Activated CD8-positive, alpha-beta memory T cell treated with anti-CD3 and anti-CD28 coated beads, Interleukin-2, amount 10 ng/mL, durations not matched to agents 7 days and 5 days (primary cell): ENCODE results near the gene SPHK2. TPM values are rescaled to one million over a fixed set of nuclear protein-coding genes. Genes with fewer than 3 reads are reported as not detected.

ENCODE experiments used
- ATAC-seq: fragments of 150-1000 bp; cut with Tn5 transposase; one replicate; pipeline ENCODE4 v1.10.0; 2021; ENCODE audit warnings: moderate library complexity
- CTCF ChIA-PET: fragments of 350-600 bp; sonication (Branson Sonifier 250); formaldehyde crosslinking; loops from one replicate; lab custom pipeline; 2021; ENCODE audit warnings: antibody characterized with exemption; lab: Charles Lee
- DNase-seq: peaks from one replicate; pipeline ENCODE4 v3.0.0-alpha.2; 2020
- H3K27ac Mint-ChIP-seq: one replicate; pipeline ENCODE4 v1.8.0; 2021; ENCODE audit warnings: mild to moderate bottlenecking, mixed read lengths
- H3K27me3 Mint-ChIP-seq: one replicate; pipeline ENCODE4 v1.8.0; 2021; ENCODE audit warnings: mixed read lengths
- H3K36me3 Mint-ChIP-seq: one replicate; pipeline ENCODE4 v1.8.0; 2021; ENCODE audit warnings: mild to moderate bottlenecking, mixed read lengths
- H3K4me1 Mint-ChIP-seq: one replicate; pipeline ENCODE4 v1.8.0; 2021; ENCODE audit warnings: mixed read lengths
- H3K4me3 Mint-ChIP-seq: one replicate; pipeline ENCODE4 v1.8.0; 2021; ENCODE audit warnings: mild to moderate bottlenecking, moderate library complexity, mixed read lengths
- H3K9me3 Mint-ChIP-seq: one replicate; pipeline ENCODE4 v1.8.0; 2022; ENCODE audit warnings: low read depth, mixed read lengths
- total RNA-seq, 2 experiments: library from RNA; stranded (reverse); gene quantifications; one replicate each; pipeline ENCODE4 v1.2.3, GENCODE V29; 2021

The SPHK2 gene
- total RNA-seq, 2 experiments from 2014 or later, result 37.3 to 43.4 TPM

DNA sequence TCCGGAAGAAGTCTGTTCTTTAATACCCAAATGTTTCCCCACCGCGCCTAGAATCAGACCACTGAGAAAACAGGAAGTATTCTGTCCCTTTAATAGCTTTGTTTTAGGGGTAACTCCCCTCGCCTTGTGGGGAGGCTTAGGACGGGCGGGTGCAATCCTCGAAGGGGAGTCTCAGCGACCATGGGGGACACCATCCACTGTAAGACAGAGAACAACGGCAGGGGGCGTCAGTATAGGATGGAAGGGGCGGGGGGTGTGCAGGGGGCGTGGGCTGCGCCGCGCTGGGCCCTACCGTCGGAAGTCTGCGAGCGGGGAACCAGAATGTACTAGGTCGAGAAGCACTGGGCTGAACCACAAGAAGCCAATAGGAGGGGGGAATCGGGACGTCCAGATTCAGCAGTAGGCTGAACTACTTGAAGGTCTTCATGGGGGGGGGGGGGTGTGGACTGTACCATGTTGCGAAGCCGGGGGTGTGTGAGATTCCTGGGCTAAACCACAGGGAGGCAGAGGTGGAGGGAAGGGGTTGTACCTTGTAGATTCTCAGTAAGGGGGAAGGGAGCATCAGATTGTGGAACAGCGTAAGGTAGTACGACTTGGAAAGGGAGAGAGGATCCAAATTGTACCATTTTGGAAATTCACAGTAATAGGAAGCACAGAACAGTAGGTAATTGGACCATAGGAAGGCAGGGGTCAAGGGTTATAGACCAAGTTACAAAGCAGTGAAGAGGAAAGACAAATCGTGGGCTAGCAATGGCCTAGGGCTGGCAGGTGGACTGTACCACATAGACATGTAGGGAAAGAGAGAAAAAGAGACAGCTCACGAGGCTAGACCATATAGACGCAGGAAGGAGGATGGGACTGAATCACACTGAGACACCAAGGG lies 18.9 kb downstream of the SPHK2 start:
- ATAC-seq, result peak; percentile 31
- Mint-ChIP-seq H3K9me3 (no peaks in the 10 kb centered on the region), H3K27ac (peak overlapping the region; percentile 98), H3K4me3 (peak overlapping the region; percentile 98), H3K4me1 (peaks cover 49% of the 10 kb centered on the region), H3K36me3 (peaks cover 3% of the 10 kb centered on the region), H3K27me3 (peaks cover 5% of the 10 kb centered on the region)
- DNase-seq, result peak; percentile 92
- CTCF ChIA-PET, result no interaction called here

GRCh38 chr19:48638831-48639381 lies 19.6 kb downstream of the SPHK2 start:
- no peak for DNase-seq

DNA sequence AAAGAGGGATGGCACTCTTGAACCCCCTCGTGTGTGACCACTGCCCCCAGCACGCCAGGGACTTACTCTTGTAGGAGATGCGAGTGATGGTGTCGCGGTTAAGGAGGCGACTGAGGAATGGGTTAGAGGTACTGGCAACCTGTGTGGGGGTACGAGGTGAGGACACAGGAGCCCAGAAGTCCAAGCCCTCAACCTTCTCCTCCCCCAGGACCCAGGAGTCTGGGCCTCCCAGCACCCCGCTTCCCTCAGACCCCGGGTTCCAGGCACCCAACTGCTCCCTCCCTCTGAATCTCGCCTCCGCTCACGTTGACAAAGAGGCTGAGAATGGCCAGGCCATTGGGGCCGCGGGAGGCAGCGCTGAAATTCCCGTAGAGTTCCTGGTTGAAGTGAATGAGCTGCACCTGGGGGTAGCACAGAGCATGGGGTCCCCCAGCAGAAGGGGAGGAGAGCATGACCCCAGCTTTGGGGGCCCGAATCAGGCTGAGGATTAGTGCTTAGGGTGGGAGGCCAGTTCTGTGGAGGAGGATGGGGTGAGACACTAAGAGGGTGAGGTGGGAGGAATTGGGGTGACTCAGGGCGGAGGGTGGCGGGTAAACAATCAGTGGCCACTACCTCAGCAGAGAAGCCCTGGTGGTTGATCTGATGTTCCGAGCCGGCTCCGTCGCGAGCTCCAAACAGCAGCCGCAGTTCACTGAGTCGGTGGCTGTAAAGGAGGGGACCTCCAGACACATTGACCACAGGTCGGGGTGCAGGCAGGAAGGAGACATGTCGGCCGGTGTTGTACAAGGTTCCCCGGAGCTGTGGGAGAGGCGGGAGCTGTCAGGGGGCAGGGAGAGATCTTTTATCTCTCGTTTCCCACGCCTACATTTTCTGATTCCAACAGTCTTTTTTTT lies 20.4 kb downstream of the SPHK2 start:
- CTCF ChIA-PET, result interaction anchor here (0.7 kb wide), 1 partner anchor 133 kb away, joined by 3 read pairs; no protein-coding TSS in a partner anchor
- Mint-ChIP-seq H3K9me3 (no peaks in the 10 kb centered on the region), H3K27me3 (peaks cover 5% of the 10 kb centered on the region), H3K4me1 (peaks cover 37% of the 10 kb centered on the region), H3K36me3 (peaks cover 3% of the 10 kb centered on the region), H3K27ac (peak overlapping the region; percentile 98), H3K4me3 (peak overlapping the region; percentile 63)
- DNase-seq (no peak), ATAC-seq (no peak)

More at GRCh38 chr19:48638831-48639381, 19.6 kb downstream of the SPHK2 start:
- peak overlapping the region; percentile 98 for H3K27ac Mint-ChIP-seq
- peaks cover 45% of the 10 kb centered on the region for H3K4me1 Mint-ChIP-seq
- peaks cover 5% of the 10 kb centered on the region for H3K27me3 Mint-ChIP-seq
- ATAC-seq, result no peak
- peak overlapping the region; percentile 98 for H3K4me3 Mint-ChIP-seq
- no peaks in the 10 kb centered on the region for H3K9me3 Mint-ChIP-seq
- peaks cover 3% of the 10 kb centered on the region for H3K36me3 Mint-ChIP-seq
- CTCF ChIA-PET, result no interaction called here

DNA sequence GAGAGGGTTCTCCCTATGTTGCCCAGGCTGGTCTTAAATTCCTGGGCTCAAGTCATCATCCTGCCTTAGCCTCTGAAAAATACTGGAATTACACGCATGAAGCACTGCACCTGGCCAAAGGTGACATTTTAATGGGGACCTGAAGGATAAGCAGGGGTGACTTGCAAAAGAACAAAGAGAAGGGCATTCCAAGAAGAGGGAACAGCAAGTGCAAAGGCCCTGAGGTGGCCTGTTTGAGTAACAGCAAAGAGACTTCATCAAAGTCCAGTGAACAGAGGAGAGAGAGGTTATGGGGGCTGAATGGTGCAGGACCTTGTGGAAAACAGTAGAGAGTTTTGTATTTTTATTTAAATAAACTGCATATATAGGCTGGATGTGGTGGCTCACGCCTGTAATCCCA lies 22.5 kb downstream of the SPHK2 start:
- Mint-ChIP-seq H3K4me1 (peaks cover 41% of the 10 kb centered on the region), H3K4me3 (no peak overlapping the region), H3K27me3 (peaks cover 5% of the 10 kb centered on the region), H3K27ac (no peak overlapping the region), H3K9me3 (no peaks in the 10 kb centered on the region), H3K36me3 (peaks cover 3% of the 10 kb centered on the region)
- no peak for DNase-seq
- CTCF ChIA-PET, result interaction anchor here (0.6 kb wide), 1 partner anchor 71 kb away, joined by 3 read pairs; no protein-coding TSS in a partner anchor
- no peak for ATAC-seq

DNA sequence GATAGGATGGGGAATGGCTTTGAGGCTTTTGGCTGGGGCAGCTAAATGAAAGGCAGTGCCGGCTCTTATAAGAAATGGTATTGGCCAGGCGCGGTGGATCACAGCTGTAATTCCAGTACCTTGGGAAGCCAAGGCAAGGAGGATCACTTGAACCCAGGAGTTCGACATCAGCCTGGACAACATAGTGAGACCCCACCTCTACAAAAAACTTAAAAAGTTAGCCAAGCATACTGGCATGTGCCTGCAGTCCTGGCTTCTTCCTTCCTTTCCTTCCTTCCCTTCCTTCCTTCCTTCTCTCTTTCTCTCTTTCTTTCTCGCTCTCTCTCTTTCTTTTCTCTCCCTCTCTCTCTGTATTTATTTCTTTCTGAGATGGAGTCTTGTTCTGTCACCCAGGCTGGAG lies 23.6 kb downstream of the SPHK2 start:
- Mint-ChIP-seq H3K4me3 (no peak overlapping the region), H3K27me3 (peaks cover 5% of the 10 kb centered on the region), H3K27ac (no peak overlapping the region), H3K9me3 (no peaks in the 10 kb centered on the region), H3K4me1 (peaks cover 39% of the 10 kb centered on the region), H3K36me3 (peaks cover 3% of the 10 kb centered on the region)
- CTCF ChIA-PET, result interaction anchor here (0.9 to 3.9 kb wide), 2 partner anchors 32 to 96 kb away, joined by 3 to 27 read pairs; partner anchors contain the start of gene RASIP1
- ATAC-seq (no peak), DNase-seq (no peak)

DNA sequence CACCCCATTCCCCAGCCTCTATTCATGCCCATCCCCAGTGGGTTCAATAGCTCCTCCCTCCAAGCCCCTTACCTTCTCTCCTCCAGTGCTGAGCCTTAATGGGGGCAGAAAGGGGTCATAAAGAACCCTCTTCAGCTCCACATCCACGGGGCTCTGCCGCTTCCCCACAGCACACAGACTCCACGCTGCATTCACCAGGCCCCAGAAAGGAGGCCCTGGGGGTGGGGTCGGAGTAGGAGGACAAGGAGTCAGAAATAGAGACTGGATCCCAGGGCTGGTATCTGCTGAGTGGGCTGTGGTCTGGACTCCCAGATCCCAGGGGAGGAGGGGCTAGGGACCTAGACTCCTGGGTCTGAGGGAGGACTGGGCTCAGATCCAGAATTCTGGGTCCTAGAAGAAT lies 25.0 kb downstream of the SPHK2 start:
- Mint-ChIP-seq H3K27me3 (peaks cover 5% of the 10 kb centered on the region), H3K36me3 (no peaks in the 10 kb centered on the region), H3K9me3 (no peaks in the 10 kb centered on the region), H3K4me3 (no peak overlapping the region), H3K4me1 (peaks cover 32% of the 10 kb centered on the region), H3K27ac (no peak overlapping the region)
- no peak for DNase-seq
- CTCF ChIA-PET, result interaction anchor here (2.0 to 3.9 kb wide), 5 partner anchors 31 to 198 kb away, joined by 10 to 27 read pairs (median 19); partner anchors contain the start of gene RASIP1
- no peak for ATAC-seq

GRCh38 chr19:48644839-48645619 lies 25.7 kb downstream of the SPHK2 start:
- peaks cover 32% of the 10 kb centered on the region for H3K4me1 Mint-ChIP-seq
- ATAC-seq, result peak; percentile 71

GRCh38 chr19:48645620-48646000 lies 26.3 kb downstream of the SPHK2 start:
- Mint-ChIP-seq H3K27ac (peak overlapping the region; percentile 69), H3K4me1 (peaks cover 31% of the 10 kb centered on the region), H3K36me3 (no peaks in the 10 kb centered on the region), H3K27me3 (peaks cover 3% of the 10 kb centered on the region), H3K9me3 (no peaks in the 10 kb centered on the region), H3K4me3 (peak overlapping the region; percentile 74)
- CTCF ChIA-PET, result interaction anchor here (0.7 to 3.9 kb wide), 29 partner anchors 9 to 348 kb away, joined by 3 to 27 read pairs (median 5); partner anchors contain the start of genes BCAT2, DBP, HSD17B14 and RASIP1
- ATAC-seq (no peak), DNase-seq (no peak)

More at GRCh38 chr19:48644839-48645619, 25.7 kb downstream of the SPHK2 start:
- peaks cover 3% of the 10 kb centered on the region for H3K27me3 Mint-ChIP-seq
- H3K9me3 Mint-ChIP-seq, result no peaks in the 10 kb centered on the region
- peak; percentile 85 for DNase-seq
- CTCF ChIA-PET, result interaction anchor here (0.8 to 3.9 kb wide), 24 partner anchors 8 to 348 kb away, joined by 3 to 27 read pairs (median 5); partner anchors contain the start of genes BCAT2, DBP, HSD17B14 and RASIP1
- peak overlapping the region; percentile 77 for H3K27ac Mint-ChIP-seq
- peak overlapping the region; percentile 74 for H3K4me3 Mint-ChIP-seq
- no peaks in the 10 kb centered on the region for H3K36me3 Mint-ChIP-seq

- ATAC-seq (peak; percentile 90), DNase-seq (peak; percentile 94)
- H3K27me3 Mint-ChIP-seq, result peaks cover 2% of the 10 kb centered on the region
- peaks cover 33% of the 10 kb centered on the region for H3K4me1 Mint-ChIP-seq
- H3K27ac Mint-ChIP-seq, result peak within 1 kb of the TSS; percentile 77
- no peaks in the 10 kb centered on the region for H3K9me3 Mint-ChIP-seq
- CTCF ChIA-PET, result interaction anchor here (0.7 to 3.9 kb wide), 29 partner anchors 9 to 347 kb away, joined by 3 to 27 read pairs (median 5); partner anchors contain the start of genes BCAT2, DBP, HSD17B14 and RASIP1
- H3K4me3 Mint-ChIP-seq, result peak within 1 kb of the TSS; percentile 74
- H3K36me3 Mint-ChIP-seq, result no peaks in the 10 kb centered on the region
Observed at GRCh38 chr19:48646001-48646721, 26.9 kb downstream of the SPHK2 start, which contains the start of gene CA11. TSS of gene CA11 (minus strand) at chr19:48646187. CDS start at chr19:48645632, 555 bp downstream.

DNA sequence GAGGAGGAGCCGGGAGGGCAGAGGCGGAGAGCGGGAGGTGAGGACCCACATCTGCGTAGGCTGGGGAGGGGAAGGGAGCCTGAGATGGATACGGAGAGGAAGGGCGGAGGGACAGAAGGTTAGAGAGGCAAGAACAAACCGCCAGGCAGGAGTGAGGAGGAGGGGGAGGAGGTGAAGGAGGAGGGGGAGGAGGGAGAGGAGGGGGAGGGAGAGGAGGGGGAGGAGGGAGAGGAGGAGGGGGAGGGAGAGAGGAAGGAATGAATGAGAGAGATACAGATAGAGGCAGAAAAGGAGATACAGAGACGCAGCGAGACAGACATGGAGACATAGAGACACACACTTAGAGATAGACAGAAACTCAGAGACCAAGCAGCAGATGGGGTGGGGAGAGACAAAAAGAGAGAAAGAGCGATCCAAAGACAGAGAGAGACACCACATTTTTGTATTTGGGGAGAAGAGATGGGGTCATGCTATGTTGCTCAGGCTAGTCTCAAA lies 27.5 kb downstream of the SPHK2 start:
- CTCF ChIA-PET, result interaction anchor here (0.9 to 3.9 kb wide), 10 partner anchors 10 to 324 kb away, joined by 3 to 27 read pairs (median 6); partner anchors contain the start of genes DBP and RASIP1
- Mint-ChIP-seq H3K9me3 (no peaks in the 10 kb centered on the region), H3K4me1 (peaks cover 33% of the 10 kb centered on the region), H3K4me3 (peak overlapping the region; percentile 42), H3K36me3 (no peaks in the 10 kb centered on the region), H3K27me3 (no peaks in the 10 kb centered on the region), H3K27ac (peak overlapping the region; percentile 77)
- DNase-seq (no peak), ATAC-seq (no peak)

DNA sequence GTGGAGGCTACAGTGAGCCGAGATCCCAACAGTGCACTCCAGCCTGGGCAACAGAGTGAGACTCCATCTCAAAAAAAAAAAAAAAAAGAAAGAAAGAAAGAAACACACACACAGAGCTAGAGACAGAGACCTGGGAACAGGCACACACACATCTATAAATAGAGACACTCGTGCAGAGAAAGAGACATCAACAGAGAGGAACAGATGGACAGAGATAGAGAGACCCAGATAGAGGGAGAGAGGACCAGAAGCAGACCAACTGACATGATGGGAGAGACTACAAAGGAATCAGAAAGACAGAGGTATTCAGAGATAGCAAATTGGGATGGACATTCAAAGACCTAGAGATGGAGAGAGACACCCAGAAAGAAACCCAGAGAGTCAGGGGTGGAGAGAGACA lies 28.8 kb downstream of the SPHK2 start:
- Mint-ChIP-seq H3K4me3 (no peak overlapping the region), H3K27me3 (no peaks in the 10 kb centered on the region), H3K9me3 (no peaks in the 10 kb centered on the region), H3K27ac (no peak overlapping the region), H3K36me3 (no peaks in the 10 kb centered on the region), H3K4me1 (peaks cover 38% of the 10 kb centered on the region)
- DNase-seq (no peak), ATAC-seq (no peak)
- CTCF ChIA-PET, result interaction anchor here (1.2 kb wide), 1 partner anchor 322 kb away, joined by 3 read pairs; no protein-coding TSS in a partner anchor
